ENCODE data around the gene KIRREL3.

KIRREL3 gene

GRCh38 chr11:126518071-126518971 is 482.2 kb downstream of the KIRREL3 start:
- TF ChIP-seq CTCF (conservative IDR thresholded peaks at IDR 0.05; ENCODE audit: control insufficient read depth, insufficient read depth, low read depth, low read length), result no peak

GRCh38 chr11:126515501-126515900 is 485.1 kb downstream of the KIRREL3 start:
- no peak for TF ChIP-seq CTCF (conservative IDR thresholded peaks at IDR 0.05; ENCODE audit: control insufficient read depth, insufficient read depth, low read depth, low read length)
- H3K4me3 ChIP-seq (ENCODE audit: control insufficient read depth, low read depth, low read length), result no peak overlapping the region
- DNase-seq (ENCODE audit: low read depth), result no peak

More at GRCh38 chr11:126518071-126518971, 482.2 kb downstream of the KIRREL3 start:
- no peak for DNase-seq (ENCODE audit: low read depth)
- no peak overlapping the region for H3K4me3 ChIP-seq (ENCODE audit: control insufficient read depth, low read depth, low read length)

DNA sequence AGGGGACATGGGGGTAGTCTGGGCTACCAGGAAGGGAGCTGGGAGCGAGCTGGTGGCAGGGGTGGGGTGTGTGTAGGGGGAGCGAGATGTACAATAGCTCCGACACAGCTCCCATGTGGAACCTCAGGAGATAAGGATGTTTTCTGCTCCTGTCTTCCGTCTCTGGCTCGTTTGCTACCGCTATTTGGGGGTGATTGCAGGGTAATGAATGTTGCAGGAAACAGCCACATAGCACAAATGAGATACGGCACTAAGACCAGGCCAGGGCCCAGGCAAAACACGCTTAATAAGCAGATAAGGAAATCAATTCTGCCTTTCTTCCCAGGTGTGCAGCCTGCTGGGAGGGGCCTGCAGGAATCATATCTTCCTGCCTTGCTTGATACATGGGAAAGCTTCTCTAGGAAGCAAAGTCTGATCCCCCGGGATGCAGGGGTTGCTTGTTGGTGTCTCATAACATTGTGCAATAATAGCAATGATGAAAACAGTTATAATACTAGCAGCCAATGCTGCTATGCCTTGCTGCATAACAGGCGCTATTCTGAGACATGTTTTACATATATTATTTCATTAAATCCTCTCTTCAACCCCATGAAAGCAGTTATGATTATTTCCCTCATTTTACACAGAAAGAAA is 486.4 kb downstream of the KIRREL3 start:
- DNase-seq (ENCODE audit: low read depth), result peak; percentile 26
- no peak overlapping the region for H3K4me3 ChIP-seq (ENCODE audit: control insufficient read depth, low read depth, low read length)
- no peak for TF ChIP-seq CTCF (conservative IDR thresholded peaks at IDR 0.05; ENCODE audit: control insufficient read depth, insufficient read depth, low read depth, low read length)

- no peak overlapping the region for H3K4me3 ChIP-seq (ENCODE audit: control insufficient read depth, low read depth, low read length)
- no peak for TF ChIP-seq CTCF (conservative IDR thresholded peaks at IDR 0.05; ENCODE audit: control insufficient read depth, insufficient read depth, low read depth, low read length)
- no peak for DNase-seq (ENCODE audit: low read depth)
Measured at GRCh38 chr11:126512741-126513715, 487.5 kb downstream of the KIRREL3 start.

DNA sequence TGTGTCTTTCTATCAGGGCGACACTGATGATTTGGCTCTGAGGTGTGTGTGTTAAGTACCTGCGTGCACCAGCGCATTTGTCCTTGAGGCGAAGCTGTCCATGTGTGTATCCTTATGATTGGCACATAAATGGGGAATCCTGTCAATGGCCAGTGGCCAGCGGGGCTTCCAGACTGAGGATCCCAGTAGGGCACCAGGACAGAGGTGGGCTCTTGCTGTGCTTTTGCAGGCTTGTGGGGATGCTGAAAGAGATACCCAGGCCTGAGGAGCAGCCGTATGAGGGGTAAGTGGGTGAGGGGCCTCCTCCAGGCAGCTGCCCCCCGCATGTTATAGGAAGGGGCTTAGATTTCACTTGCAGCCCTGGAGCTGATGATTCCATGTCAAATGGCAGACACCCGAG is 488.3 kb downstream of the KIRREL3 start:
- H3K4me3 ChIP-seq (ENCODE audit: control insufficient read depth, low read depth, low read length), result no peak overlapping the region
- TF ChIP-seq CTCF (conservative IDR thresholded peaks at IDR 0.05; ENCODE audit: control insufficient read depth, insufficient read depth, low read depth, low read length), result no peak
- DNase-seq (ENCODE audit: low read depth), result no peak

DNA sequence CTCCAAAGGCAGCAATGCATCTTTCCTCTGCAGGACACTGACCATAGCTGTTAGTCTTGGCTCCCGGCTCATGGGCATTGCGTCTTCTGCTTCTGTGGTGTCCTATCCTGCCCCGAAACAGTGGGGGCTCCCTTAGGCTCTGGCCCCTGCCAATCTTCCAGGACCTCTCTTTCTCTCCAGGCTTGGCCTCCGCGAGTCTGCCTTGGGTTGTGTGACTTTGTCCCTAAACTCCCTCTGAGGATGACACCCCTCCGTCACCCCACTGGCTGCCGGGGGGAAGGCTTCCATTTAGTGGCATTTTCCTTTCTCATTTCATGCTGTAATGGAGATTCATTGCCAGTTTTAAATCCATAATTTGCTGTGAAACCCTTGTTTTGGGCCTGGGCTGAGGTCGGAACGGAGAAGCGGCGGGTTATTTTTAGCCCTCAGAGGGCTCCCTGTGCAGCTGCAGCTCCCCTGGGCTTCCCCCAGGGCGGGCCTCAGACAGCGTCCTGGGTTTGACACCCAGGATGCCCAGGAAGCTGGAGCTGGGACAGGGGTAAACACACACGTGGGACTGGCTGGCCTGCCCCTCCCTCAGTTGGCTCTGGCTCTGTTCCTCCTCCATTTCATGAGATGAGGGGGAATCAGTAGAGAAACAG is 489.0 kb downstream of the KIRREL3 start:
- DNase-seq (ENCODE audit: low read depth), result no peak
- H3K4me3 ChIP-seq (ENCODE audit: control insufficient read depth, low read depth, low read length), result no peak overlapping the region
- TF ChIP-seq CTCF (conservative IDR thresholded peaks at IDR 0.05; ENCODE audit: control insufficient read depth, insufficient read depth, low read depth, low read length), result no peak
